ENCODE measurements around the gene DNAJC21.

The DNAJC21 gene

GRCh38 chr5:34930870-34931269 is 1.5 kb downstream of the DNAJC21 start:
- Mint-ChIP-seq H3K36me3 (ENCODE audit: low read depth) (peaks cover 46% of the 10 kb centered on the region), H3K4me3 (peak overlapping the region; percentile 99), H3K9me3 (peaks cover 4% of the 10 kb centered on the region), H3K27ac (peak overlapping the region; percentile 0), H3K27me3 (ENCODE audit: low read depth, poor library complexity) (no peaks in the 10 kb centered on the region), H3K4me1 (peaks cover 18% of the 10 kb centered on the region)
- TF ChIP-seq CTCF (IDR thresholded peaks at IDR 0.05) = no peak
- no peak for DNase-seq

GRCh38 chr5:34932947-34933346 is 3.6 kb downstream of the DNAJC21 start:
- H3K27ac Mint-ChIP-seq = no peak overlapping the region
- peaks cover 18% of the 10 kb centered on the region for H3K4me1 Mint-ChIP-seq
- DNase-seq = no peak
- H3K27me3 Mint-ChIP-seq (ENCODE audit: low read depth, poor library complexity) = no peaks in the 10 kb centered on the region
- no peak for TF ChIP-seq CTCF (IDR thresholded peaks at IDR 0.05)
- H3K4me3 Mint-ChIP-seq = no peak overlapping the region
- peaks cover 4% of the 10 kb centered on the region for H3K9me3 Mint-ChIP-seq
- peaks cover 53% of the 10 kb centered on the region for H3K36me3 Mint-ChIP-seq (ENCODE audit: low read depth)

- Mint-ChIP-seq H3K27me3 (ENCODE audit: low read depth, poor library complexity) (no peaks in the 10 kb centered on the region), H3K27ac (peak overlapping the region; percentile 18), H3K36me3 (ENCODE audit: low read depth) (peaks cover 69% of the 10 kb centered on the region), H3K4me1 (no peaks in the 10 kb centered on the region), H3K4me3 (no peak overlapping the region), H3K9me3 (no peaks in the 10 kb centered on the region)
- no peak for TF ChIP-seq CTCF (IDR thresholded peaks at IDR 0.05)
- DNase-seq = no peak
Observed at GRCh38 chr5:34941936-34942335, 12.6 kb downstream of the DNAJC21 start.

- H3K4me3 Mint-ChIP-seq = no peak overlapping the region
- no peaks in the 10 kb centered on the region for H3K9me3 Mint-ChIP-seq
- no peak for DNase-seq
- no peak overlapping the region for H3K27ac Mint-ChIP-seq
- H3K36me3 Mint-ChIP-seq (ENCODE audit: low read depth) = peaks cover 71% of the 10 kb centered on the region
- no peak for TF ChIP-seq CTCF (IDR thresholded peaks at IDR 0.05)
- H3K4me1 Mint-ChIP-seq = no peaks in the 10 kb centered on the region
- H3K27me3 Mint-ChIP-seq (ENCODE audit: low read depth, poor library complexity) = no peaks in the 10 kb centered on the region
Observed at GRCh38 chr5:34944044-34944443, 14.7 kb downstream of the DNAJC21 start.

- no peak for TF ChIP-seq CTCF (IDR thresholded peaks at IDR 0.05)
- no peak for DNase-seq
- Mint-ChIP-seq H3K27ac (no peak overlapping the region), H3K9me3 (no peaks in the 10 kb centered on the region), H3K4me1 (no peaks in the 10 kb centered on the region), H3K4me3 (no peak overlapping the region), H3K27me3 (ENCODE audit: low read depth, poor library complexity) (no peaks in the 10 kb centered on the region), H3K36me3 (ENCODE audit: low read depth) (peaks cover 71% of the 10 kb centered on the region)
Observed at GRCh38 chr5:34944460-34945047, 15.2 kb downstream of the DNAJC21 start.

- H3K9me3 Mint-ChIP-seq = no peaks in the 10 kb centered on the region
- TF ChIP-seq CTCF (IDR thresholded peaks at IDR 0.05) = no peak
- H3K4me1 Mint-ChIP-seq = no peaks in the 10 kb centered on the region
- no peak overlapping the region for H3K4me3 Mint-ChIP-seq
- no peaks in the 10 kb centered on the region for H3K27me3 Mint-ChIP-seq (ENCODE audit: low read depth, poor library complexity)
- H3K27ac Mint-ChIP-seq = no peak overlapping the region
- no peak for DNase-seq
- H3K36me3 Mint-ChIP-seq (ENCODE audit: low read depth) = peaks cover 34% of the 10 kb centered on the region
Observed at GRCh38 chr5:34957321-34957720, 28.0 kb downstream of the DNAJC21 start.

Data from nephron progenitor cell (in vitro differentiated cells).